Activated naive CD8-positive, alpha-beta T cell treated with anti-CD3 and anti-CD28 coated beads, Interleukin-2, amount 10 ng/mL, durations not matched to agents 7 days and 5 days (primary cell): ENCODE data around the gene SORCS1. TPM values are rescaled to one million over a fixed set of nuclear protein-coding genes. Genes with fewer than 3 reads are reported as not detected.

ENCODE experiments used
- ATAC-seq: fragments of 150-1000 bp; cut with Tn5 transposase; one replicate; pipeline ENCODE4 v1.10.0; 2021; ENCODE audit warnings: low read depth, moderate library complexity
- POLR2A ChIA-PET: fragments of 350-600 bp; sonication (Branson Sonifier 250); formaldehyde crosslinking; loops from one replicate; lab custom pipeline; 2021; ENCODE audit warnings: antibody characterized with exemption; lab: Charles Lee
- DNase-seq: peaks from one replicate; pipeline ENCODE4 v3.0.0; 2021
- H3K27ac Mint-ChIP-seq: one replicate; pipeline ENCODE4 v1.8.0; 2022; ENCODE audit warnings: mild to moderate bottlenecking, mixed read lengths
- H3K27me3 Mint-ChIP-seq: one replicate; pipeline ENCODE4 v1.8.0; 2022; ENCODE audit warnings: mild to moderate bottlenecking, moderate library complexity, mixed read lengths
- H3K36me3 Mint-ChIP-seq: one replicate; pipeline ENCODE4 v1.8.0; 2021; ENCODE audit warnings: mild to moderate bottlenecking, mixed read lengths
- H3K4me1 Mint-ChIP-seq: one replicate; pipeline ENCODE4 v1.8.0; 2021; ENCODE audit warnings: mixed read lengths
- H3K4me3 Mint-ChIP-seq: one replicate; pipeline ENCODE4 v1.8.0; 2022; ENCODE audit warnings: mild to moderate bottlenecking, moderate library complexity, mixed read lengths
- H3K9me3 Mint-ChIP-seq: one replicate; pipeline ENCODE4 v1.8.0; 2021; ENCODE audit warnings: mixed read lengths
- total RNA-seq, 2 experiments: library from RNA; stranded (reverse); gene quantifications; one replicate each; pipeline ENCODE4 v1.2.3, GENCODE V29; 2021

SORCS1 gene
- total RNA-seq, 2 experiments from 2014 or later = not detected

DNA sequence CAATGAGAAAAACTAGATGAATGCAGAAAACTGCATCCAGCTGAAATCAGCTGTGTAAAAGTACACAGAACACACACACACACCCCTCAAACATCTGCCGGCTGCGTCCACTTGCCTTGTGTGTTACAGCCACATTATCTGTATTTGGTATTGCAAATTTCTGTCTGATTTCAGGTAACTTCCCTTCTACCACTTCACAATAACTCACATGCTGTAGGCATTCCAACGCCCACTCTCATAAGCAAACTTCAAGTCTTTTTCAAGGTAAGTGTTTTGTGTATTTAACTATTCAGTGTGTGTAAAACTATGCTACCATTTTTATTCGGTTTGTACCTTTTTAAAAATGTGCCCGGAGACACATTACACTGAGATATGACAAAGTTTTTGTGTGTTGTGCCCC lies 594.2 kb downstream of the SORCS1 start:
- no peaks in the 10 kb centered on the region for H3K9me3 Mint-ChIP-seq
- POLR2A ChIA-PET = no interaction called here
- H3K27ac Mint-ChIP-seq = no peak overlapping the region
- ATAC-seq (no peak), DNase-seq (no peak)
- H3K4me1 Mint-ChIP-seq = no peaks in the 10 kb centered on the region
- H3K27me3 Mint-ChIP-seq = no peaks in the 10 kb centered on the region
- H3K4me3 Mint-ChIP-seq = no peak overlapping the region
- H3K36me3 Mint-ChIP-seq = no peaks in the 10 kb centered on the region

DNA sequence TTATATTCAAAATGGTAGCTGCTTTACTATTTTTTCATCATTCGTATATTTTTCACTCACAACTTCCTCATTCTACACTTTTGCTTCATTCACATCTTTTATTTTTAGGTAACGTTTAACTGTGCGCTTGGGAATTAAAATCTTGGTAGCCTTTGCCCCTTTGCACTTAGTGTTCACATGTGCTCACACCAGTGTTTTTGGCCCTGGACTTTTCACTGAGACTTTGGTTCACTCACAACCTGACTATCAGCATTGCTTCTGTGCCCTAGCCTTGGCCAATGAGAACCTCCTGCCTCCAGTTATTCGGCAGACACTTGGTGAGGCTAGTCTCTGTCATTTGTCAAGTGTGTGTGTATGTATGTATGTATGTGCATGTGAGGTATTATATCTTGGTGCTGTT lies 596.9 kb downstream of the SORCS1 start:
- Mint-ChIP-seq H3K4me3 (no peak overlapping the region), H3K4me1 (no peaks in the 10 kb centered on the region), H3K9me3 (no peaks in the 10 kb centered on the region), H3K27ac (no peak overlapping the region), H3K36me3 (no peaks in the 10 kb centered on the region), H3K27me3 (no peaks in the 10 kb centered on the region)
- DNase-seq = no peak
- no peak for ATAC-seq
- POLR2A ChIA-PET = no interaction called here

DNA sequence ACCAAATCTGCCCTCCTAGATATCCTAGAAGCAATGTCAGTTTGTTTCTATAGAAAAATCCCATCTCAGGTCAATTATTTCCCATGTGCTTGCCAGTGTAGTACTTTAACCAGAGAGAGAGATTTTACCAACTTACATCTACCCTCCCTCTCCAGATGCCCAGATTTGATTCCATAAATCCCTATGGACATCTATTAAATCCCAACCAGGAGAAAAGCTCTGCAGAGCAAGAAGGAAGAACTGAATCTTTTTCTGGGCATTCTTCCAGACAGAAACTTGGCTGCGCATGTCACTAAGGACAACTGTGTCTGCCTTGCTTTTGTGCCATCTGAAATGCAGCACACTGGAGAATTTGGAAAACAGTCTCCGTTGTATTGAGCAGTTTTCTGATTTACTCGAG lies 597.6 kb downstream of the SORCS1 start:
- H3K27me3 Mint-ChIP-seq = no peaks in the 10 kb centered on the region
- no peaks in the 10 kb centered on the region for H3K4me1 Mint-ChIP-seq
- no peaks in the 10 kb centered on the region for H3K9me3 Mint-ChIP-seq
- no peak for ATAC-seq
- no peaks in the 10 kb centered on the region for H3K36me3 Mint-ChIP-seq
- no peak overlapping the region for H3K4me3 Mint-ChIP-seq
- no peak for DNase-seq
- POLR2A ChIA-PET = no interaction called here
- H3K27ac Mint-ChIP-seq = no peak overlapping the region

DNA sequence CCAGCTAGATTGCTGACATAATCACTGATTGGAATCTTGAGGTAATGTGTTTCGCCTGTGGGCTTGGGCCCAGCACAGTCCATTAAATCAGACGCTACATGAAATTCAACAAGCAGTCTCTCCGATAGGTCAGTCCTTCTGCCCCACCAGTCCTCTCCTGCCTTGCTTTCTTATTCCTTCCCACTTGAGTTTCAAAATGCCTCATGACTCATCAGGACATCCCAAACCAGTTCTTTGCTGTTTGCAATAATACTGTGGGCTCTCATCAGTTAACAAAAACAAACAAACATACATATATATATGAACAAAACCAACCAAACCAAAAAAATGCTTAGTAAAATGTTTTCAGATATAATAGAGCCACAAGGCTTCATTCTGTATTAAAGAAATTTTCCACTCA lies 599.0 kb downstream of the SORCS1 start:
- Mint-ChIP-seq H3K36me3 (no peaks in the 10 kb centered on the region), H3K4me3 (no peak overlapping the region), H3K27me3 (no peaks in the 10 kb centered on the region), H3K9me3 (no peaks in the 10 kb centered on the region), H3K27ac (no peak overlapping the region), H3K4me1 (no peaks in the 10 kb centered on the region)
- POLR2A ChIA-PET = no interaction called here
- DNase-seq = no peak
- ATAC-seq = no peak

DNA sequence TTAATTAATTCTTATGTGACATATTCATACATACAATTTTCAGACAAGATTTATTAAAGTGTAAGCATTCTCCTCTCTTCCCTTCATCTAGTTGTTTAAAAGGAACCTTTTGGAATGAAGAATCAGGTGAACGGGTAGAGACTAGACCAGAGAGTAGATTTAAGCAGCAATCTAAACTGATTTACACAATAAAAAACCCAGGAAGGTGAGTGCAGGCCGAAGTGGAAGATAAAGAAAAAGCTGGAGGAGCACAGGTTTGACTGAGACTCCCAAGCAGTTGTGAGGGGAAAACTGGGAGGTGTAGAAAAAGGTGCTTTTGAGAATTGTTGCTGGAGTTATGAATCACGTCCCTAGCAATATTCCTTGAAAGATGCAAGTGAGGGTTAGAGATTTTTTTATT lies 601.1 kb downstream of the SORCS1 start:
- no peak for ATAC-seq

GRCh38 chr10:106560925-106561640 lies 603.4 kb downstream of the SORCS1 start:
- POLR2A ChIA-PET = no interaction called here
- H3K4me3 Mint-ChIP-seq = no peak overlapping the region

More for the DNA sequence above, 601.1 kb downstream of the SORCS1 start:
- H3K9me3 Mint-ChIP-seq = no peaks in the 10 kb centered on the region
- no peak overlapping the region for H3K4me3 Mint-ChIP-seq
- no peak for DNase-seq
- no peak overlapping the region for H3K27ac Mint-ChIP-seq
- no peaks in the 10 kb centered on the region for H3K36me3 Mint-ChIP-seq
- H3K4me1 Mint-ChIP-seq = no peaks in the 10 kb centered on the region
- H3K27me3 Mint-ChIP-seq = no peaks in the 10 kb centered on the region
- POLR2A ChIA-PET = no interaction called here

DNA sequence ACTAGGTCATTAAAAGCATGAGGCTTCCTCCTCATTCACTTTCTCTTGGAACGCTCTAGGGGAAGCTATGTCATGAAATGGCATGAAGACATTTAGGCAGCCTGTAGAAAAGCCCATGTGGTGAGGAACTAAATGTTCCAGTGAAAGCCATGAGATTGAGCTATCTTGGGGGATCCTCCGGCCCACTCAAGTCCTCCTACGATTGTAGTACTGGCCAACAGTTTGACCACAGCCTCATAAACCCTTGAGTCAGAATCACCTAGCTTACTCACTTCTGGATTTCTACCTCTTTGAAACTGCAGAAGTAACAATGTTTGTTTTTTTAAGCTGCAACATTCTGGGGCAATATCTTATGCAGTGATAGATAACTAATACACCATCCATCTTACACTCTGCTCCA lies 605.1 kb downstream of the SORCS1 start:
- no peak overlapping the region for H3K4me3 Mint-ChIP-seq

More at GRCh38 chr10:106560925-106561640, 603.4 kb downstream of the SORCS1 start:
- ATAC-seq = no peak
- Mint-ChIP-seq H3K27ac (no peak overlapping the region), H3K9me3 (no peaks in the 10 kb centered on the region), H3K36me3 (no peaks in the 10 kb centered on the region), H3K27me3 (no peaks in the 10 kb centered on the region), H3K4me1 (no peaks in the 10 kb centered on the region)
- DNase-seq = no peak

DNA sequence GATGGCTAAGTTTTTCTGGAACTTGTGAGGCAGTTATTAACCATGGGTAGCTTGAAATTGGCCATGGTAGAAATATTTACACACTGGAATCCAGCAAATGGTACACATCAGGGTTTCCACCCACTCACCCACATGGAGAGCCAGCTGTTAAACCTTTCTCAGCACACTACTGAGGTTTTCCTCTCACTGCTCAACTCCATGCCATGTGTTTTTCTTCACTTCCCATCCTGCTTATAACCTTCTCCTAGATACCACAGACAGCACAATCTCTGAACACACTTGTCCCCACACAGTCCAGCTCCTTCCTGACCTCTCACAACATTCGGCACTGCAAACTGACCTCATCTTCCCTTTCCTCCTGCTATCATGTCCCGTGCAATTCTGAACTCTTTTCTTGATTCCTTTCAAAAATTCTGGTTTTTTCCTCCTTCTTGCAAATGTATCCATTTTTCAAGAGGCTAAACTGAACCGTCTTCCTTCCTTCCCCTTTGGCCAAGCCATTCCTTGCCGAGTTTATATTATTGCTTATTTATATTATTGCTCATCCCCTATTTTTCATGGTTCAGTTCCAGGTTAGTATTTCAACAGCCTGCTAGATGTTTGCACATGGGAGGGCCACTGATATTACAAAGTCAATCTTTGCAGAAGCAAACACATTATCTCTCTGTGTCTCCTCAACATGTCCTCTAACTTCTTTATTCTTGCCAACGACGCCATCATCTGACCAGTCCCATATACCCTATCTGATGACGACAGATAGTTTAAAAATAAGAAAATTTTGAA lies 606.4 kb downstream of the SORCS1 start:
- Mint-ChIP-seq H3K4me1 (no peaks in the 10 kb centered on the region), H3K9me3 (no peaks in the 10 kb centered on the region), H3K36me3 (no peaks in the 10 kb centered on the region), H3K27me3 (no peaks in the 10 kb centered on the region), H3K27ac (no peak overlapping the region), H3K4me3 (no peak overlapping the region)
- no peak for ATAC-seq
- POLR2A ChIA-PET = no interaction called here
- DNase-seq = no peak

More for the DNA sequence above, 605.1 kb downstream of the SORCS1 start:
- ATAC-seq (no peak), DNase-seq (no peak)
- POLR2A ChIA-PET = no interaction called here
- Mint-ChIP-seq H3K4me1 (no peaks in the 10 kb centered on the region), H3K27me3 (no peaks in the 10 kb centered on the region), H3K36me3 (no peaks in the 10 kb centered on the region), H3K27ac (no peak overlapping the region), H3K9me3 (no peaks in the 10 kb centered on the region)

DNA sequence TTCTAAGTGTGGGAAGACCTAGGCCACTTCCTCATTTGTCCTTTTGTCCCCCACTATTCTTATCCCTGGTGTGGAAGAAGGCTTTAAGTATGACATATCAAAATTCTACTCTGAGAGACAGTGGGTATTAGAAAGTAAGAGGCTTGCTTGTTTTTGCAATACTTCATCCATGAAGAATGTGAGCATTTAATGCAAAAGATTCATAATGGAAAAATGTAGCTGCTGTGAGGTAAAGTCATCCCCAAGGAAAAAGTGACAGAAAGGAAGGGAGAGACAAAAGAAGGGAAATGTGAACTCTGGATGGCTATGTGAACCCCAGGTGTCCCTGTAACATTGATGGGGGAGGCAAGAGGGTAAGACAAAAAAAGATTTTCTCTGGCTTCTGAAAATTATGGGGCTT lies 607.5 kb downstream of the SORCS1 start:
- Mint-ChIP-seq H3K27ac (no peak overlapping the region), H3K4me3 (no peak overlapping the region), H3K36me3 (no peaks in the 10 kb centered on the region), H3K9me3 (no peaks in the 10 kb centered on the region), H3K4me1 (no peaks in the 10 kb centered on the region), H3K27me3 (no peaks in the 10 kb centered on the region)
- POLR2A ChIA-PET = no interaction called here
- ATAC-seq (no peak), DNase-seq (no peak)

DNA sequence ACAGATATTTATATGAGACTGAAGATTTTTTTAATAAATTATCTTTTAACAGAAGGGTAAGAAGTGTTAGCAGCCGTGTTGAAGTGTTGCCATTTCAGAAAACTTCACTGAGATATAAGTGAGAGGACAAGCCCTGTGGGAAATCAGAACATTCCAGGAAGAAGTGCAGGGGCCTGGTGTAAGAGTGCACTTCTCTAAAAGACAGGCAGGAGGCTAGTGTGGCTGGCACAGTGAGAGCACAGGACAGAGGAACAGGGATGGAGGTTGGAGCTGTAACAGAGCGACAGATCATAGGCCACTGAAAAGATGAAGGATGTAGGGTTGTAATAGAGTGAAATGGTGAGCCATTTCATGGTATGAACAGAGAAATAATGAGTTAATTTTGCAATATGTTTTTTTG lies 608.9 kb downstream of the SORCS1 start:
- POLR2A ChIA-PET = no interaction called here
- H3K9me3 Mint-ChIP-seq = no peaks in the 10 kb centered on the region
- no peak for ATAC-seq
- no peak overlapping the region for H3K27ac Mint-ChIP-seq
- H3K4me3 Mint-ChIP-seq = no peak overlapping the region
- no peaks in the 10 kb centered on the region for H3K4me1 Mint-ChIP-seq
- H3K27me3 Mint-ChIP-seq = no peaks in the 10 kb centered on the region
- no peaks in the 10 kb centered on the region for H3K36me3 Mint-ChIP-seq
- no peak for DNase-seq

GRCh38 chr10:106551501-106552062 lies 612.9 kb downstream of the SORCS1 start:
- POLR2A ChIA-PET = no interaction called here
- no peak for ATAC-seq
- H3K36me3 Mint-ChIP-seq = no peaks in the 10 kb centered on the region
- DNase-seq = no peak
- no peaks in the 10 kb centered on the region for H3K4me1 Mint-ChIP-seq
- H3K4me3 Mint-ChIP-seq = no peak overlapping the region
- H3K27ac Mint-ChIP-seq = no peak overlapping the region
- peaks cover 1% of the 10 kb centered on the region for H3K9me3 Mint-ChIP-seq
- H3K27me3 Mint-ChIP-seq = no peaks in the 10 kb centered on the region

- H3K9me3 Mint-ChIP-seq = peaks cover 1% of the 10 kb centered on the region
- H3K27ac Mint-ChIP-seq = no peak overlapping the region
- no peaks in the 10 kb centered on the region for H3K4me1 Mint-ChIP-seq
- H3K4me3 Mint-ChIP-seq = no peak overlapping the region
- no peaks in the 10 kb centered on the region for H3K36me3 Mint-ChIP-seq
- ATAC-seq (no peak), DNase-seq (no peak)
- H3K27me3 Mint-ChIP-seq = no peaks in the 10 kb centered on the region
- POLR2A ChIA-PET = no interaction called here
These were observed 615.7 kb downstream of the SORCS1 start for GRCh38 chr10:106548832-106549231.

- Mint-ChIP-seq H3K36me3 (no peaks in the 10 kb centered on the region), H3K4me1 (no peaks in the 10 kb centered on the region), H3K9me3 (peaks cover 1% of the 10 kb centered on the region), H3K27ac (no peak overlapping the region), H3K4me3 (no peak overlapping the region), H3K27me3 (no peaks in the 10 kb centered on the region)
- POLR2A ChIA-PET = no interaction called here
- ATAC-seq = no peak
- no peak for DNase-seq
These were observed 617.4 kb downstream of the SORCS1 start for GRCh38 chr10:106547047-106547635.
